Rectal smooth muscle tissue (tissue), 1 donor: ENCODE data around the gene PELI2.

Experiments
- H3K27ac ChIP-seq: one replicate; pipeline ENCODE4 v1.7.0; 2013; ENCODE audit warnings: low read depth, low read length, inconsistent platforms
- H3K27me3 ChIP-seq: one replicate; pipeline ENCODE4 v1.7.0; 2013; ENCODE audit warnings: low read length; ENCODE audit not compliant: control insufficient read depth, insufficient read depth
- H3K36me3 ChIP-seq: one replicate; pipeline ENCODE4 v1.7.0; 2013; ENCODE audit warnings: low read length; ENCODE audit not compliant: control insufficient read depth, insufficient read depth
- H3K4me1 ChIP-seq: one replicate; pipeline ENCODE4 v1.7.0; 2013; ENCODE audit warnings: low read length; ENCODE audit not compliant: control insufficient read depth, insufficient read depth
- H3K4me3 ChIP-seq: one replicate; pipeline ENCODE4 v1.7.0; 2013; ENCODE audit warnings: low read length
- H3K9ac ChIP-seq: one replicate; pipeline ENCODE4 v1.7.0; 2013; ENCODE audit warnings: low read length

The PELI2 gene

DNA sequence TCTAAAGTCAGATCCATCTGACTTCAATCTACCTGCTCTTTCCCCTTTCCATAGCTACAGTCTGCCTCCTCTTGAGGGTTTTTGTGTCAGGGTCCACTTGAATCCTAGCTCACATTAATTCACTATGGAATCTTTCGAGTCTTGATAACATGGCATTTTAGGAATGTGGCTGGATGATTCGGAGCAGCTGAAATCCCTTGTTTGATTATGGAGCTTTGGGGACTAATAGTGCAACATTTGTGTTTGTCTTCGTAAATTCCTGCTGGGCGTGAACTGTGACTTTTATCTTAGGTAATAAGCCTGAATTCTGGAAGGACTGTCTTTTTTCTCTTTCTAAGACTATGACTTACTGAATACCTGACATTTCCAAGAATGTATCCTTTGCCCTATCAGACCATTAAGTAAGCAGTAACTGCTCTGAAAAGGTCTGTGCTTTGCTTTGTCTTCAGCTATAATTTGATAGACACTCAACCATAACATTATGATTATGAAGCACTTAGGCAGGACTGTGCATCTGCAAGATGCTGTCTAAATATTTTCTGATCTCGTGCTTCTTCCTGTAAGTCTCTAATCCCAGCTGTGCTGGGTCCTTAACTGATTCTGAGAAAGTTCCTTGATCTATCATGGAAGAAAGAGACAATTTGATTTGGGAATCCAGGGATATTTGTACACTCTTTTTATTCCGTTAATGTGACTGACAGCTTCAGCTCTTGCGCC is 19.0 kb upstream of the PELI2 start:
- H3K4me1 ChIP-seq: no peaks in the 10 kb centered on the region
- no peaks in the 10 kb centered on the region for H3K36me3 ChIP-seq
- no peak overlapping the region for H3K4me3 ChIP-seq
- H3K9ac ChIP-seq: no peak overlapping the region
- H3K27me3 ChIP-seq: no peaks in the 10 kb centered on the region
- H3K27ac ChIP-seq: no peak overlapping the region

DNA sequence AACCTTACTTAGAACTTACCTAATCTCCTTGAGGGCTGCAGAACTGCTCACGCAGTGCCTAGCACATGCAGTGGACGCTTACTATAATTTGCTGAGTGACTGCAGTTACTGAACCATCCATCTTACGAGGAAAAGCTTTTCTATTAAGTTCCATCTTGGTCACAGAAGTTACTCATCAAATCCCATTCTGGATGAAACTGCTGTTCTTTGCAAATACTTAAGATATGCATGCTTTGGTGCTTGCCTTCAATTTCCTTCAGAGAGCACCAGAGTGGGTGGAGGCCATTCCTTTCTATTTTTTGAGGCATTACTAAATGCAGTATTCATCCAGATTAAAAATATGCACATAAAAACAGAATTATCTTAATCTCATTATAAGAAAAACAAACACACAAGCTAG is 17.7 kb upstream of the PELI2 start:
- Histone ChIP-seq H3K4me3 (no peak overlapping the region), H3K27me3 (no peaks in the 10 kb centered on the region), H3K4me1 (no peaks in the 10 kb centered on the region), H3K36me3 (no peaks in the 10 kb centered on the region), H3K27ac (no peak overlapping the region), H3K9ac (no peak overlapping the region)

DNA sequence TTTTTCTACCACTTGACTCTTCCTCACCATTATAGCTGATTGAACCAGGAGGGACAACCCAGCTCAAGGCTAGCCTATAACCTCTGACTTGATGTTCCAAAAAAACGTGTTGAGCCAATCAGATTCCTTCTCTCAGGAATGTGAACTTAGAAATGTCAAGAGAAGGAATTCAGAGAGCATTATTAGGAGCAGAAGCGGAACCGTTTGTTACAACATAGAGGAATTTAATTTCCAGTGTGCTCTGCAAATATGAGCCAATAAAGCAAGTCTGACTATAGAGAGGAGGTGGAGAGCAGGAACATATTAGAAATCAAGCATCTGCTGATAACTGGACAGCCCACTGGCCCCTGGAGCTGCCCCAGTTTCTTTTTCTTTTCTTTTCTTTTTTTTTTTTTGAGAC is 15.3 kb upstream of the PELI2 start:
- no peaks in the 10 kb centered on the region for H3K36me3 ChIP-seq
- no peaks in the 10 kb centered on the region for H3K4me1 ChIP-seq
- H3K4me3 ChIP-seq: no peak overlapping the region
- H3K27me3 ChIP-seq: no peaks in the 10 kb centered on the region
- no peak overlapping the region for H3K27ac ChIP-seq
- no peak overlapping the region for H3K9ac ChIP-seq

DNA sequence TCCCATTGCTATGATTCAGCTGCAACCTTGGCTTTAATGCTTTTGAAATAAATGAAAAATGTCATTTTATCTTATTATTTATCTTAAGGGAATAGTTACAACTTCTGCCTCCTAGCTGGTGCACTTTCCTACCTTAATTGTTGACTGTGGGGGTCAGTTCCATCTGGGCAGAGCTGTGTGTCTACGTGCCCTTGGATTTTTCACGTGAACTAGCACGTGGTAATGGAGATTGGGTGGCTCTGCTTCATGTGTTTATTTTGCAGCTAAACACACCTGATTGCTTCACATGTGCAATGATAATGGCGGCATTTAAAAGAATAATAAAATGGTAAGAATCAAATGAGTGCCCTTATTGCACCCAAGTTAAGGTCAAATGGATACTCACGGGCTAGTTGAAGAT is 10.6 kb upstream of the PELI2 start:
- H3K27me3 ChIP-seq: no peaks in the 10 kb centered on the region
- H3K4me1 ChIP-seq: no peaks in the 10 kb centered on the region
- no peak overlapping the region for H3K4me3 ChIP-seq
- no peaks in the 10 kb centered on the region for H3K36me3 ChIP-seq
- no peak overlapping the region for H3K9ac ChIP-seq
- H3K27ac ChIP-seq: no peak overlapping the region

DNA sequence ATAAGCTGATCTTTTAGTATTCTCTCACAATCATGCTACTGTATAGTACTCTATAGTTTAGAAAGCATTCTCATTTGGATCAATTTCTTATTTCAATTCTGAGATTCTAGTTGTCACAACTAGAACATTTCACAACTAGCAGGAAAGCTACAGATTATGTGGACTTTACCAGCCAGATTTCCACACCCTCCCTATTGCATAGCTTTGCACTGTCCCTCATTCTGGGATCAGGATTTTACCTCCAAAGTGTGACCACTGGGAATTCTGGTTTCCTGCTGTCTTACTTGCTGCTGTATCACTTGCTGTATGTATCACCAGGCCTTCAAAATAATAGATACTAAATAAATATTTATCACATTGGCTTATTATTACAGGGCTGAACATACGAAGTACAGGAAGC is 10.2 kb upstream of the PELI2 start:
- Histone ChIP-seq H3K36me3 (no peaks in the 10 kb centered on the region), H3K9ac (no peak overlapping the region), H3K27ac (no peak overlapping the region), H3K4me3 (no peak overlapping the region), H3K27me3 (no peaks in the 10 kb centered on the region), H3K4me1 (no peaks in the 10 kb centered on the region)

DNA sequence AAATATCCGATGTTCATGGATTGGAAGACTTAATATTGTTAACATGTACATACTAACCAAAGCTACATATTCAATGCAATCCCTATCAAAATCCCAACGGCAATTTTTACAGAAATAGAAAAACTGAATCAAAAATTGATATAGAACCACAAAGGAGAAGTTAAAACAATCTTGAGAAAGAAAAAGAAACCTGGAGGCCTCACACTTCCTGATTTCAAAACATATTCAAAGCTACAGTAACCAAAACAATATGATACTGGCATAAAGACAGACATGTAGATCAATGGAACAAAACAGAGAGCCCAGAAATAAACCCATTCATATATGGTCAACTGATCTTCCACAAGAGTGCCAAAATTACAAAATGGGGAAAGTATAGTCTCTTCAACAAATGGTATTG is 5.4 kb upstream of the PELI2 start:
- Histone ChIP-seq H3K27me3 (no peaks in the 10 kb centered on the region), H3K9ac (no peak overlapping the region), H3K36me3 (no peaks in the 10 kb centered on the region), H3K4me1 (peaks cover 3% of the 10 kb centered on the region), H3K27ac (no peak overlapping the region), H3K4me3 (no peak overlapping the region)

DNA sequence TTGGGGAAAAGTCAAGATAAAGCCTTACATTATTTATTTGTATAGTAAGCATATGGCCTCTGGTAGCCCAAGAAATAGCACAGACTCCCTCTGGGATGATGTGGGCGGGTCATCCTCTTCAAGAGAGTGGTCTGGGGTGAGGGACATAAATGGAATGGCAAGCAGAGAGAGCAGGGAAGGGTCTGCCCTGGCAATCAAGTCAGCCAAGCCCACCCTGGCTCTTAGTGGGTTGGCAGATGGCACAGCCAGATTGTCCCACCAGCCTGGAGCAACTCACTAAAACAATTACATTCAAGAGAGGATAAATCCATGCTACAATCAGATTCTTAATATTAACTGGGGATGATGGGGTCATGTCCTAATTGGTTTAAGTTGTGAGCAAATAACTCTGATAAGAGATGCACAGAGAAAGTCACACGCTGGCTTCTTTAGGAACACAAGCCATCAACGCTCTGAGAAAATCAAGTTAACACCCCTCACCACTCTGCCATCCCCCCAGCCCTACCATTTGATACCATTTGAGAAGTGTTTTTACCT is 2.8 kb upstream of the PELI2 start:
- Histone ChIP-seq H3K9ac (no peak overlapping the region), H3K27ac (no peak overlapping the region), H3K27me3 (no peaks in the 10 kb centered on the region), H3K4me3 (no peak overlapping the region), H3K4me1 (peaks cover 5% of the 10 kb centered on the region), H3K36me3 (no peaks in the 10 kb centered on the region)

DNA sequence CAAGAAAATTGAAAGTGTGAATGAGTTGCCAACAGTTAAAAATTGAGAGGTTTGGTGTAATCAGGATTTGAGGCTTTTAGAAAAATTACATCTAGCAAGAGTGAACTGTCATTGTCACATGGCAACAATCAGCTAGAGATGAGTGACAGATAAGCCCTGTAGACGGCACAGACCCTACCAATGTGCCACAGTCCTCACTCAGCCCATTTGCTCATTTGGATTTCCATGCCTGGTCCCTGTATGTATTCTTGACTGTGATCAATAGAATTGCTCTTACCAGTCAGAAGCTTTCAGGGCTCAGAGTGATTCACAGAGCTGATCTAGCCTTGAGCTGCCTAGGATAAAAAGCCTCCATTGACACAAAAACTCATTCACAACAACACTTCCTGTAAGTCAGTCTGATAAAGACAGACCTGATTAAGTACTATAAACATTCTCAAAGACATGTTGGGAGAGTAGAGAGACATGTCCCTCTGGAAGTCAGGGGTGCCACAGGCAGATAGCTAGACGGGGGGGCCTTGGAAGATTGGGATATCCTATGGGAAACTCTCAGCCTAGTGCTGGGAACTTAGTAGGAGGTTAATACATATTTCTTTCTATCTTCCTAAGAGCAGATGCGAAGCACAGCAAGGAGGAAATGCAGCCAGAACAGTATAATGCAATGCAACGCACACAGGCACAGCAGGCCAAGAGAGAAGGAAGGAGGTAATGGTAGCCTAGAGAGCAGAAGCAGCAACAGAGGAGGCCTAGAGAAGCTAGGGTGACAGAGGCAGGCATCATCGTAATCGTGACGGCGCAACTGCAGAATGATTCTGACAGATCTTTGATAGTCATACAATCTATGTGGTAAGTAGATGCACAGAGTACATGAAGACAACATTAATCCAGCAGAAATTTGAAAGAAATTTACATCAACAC is 2.0 kb upstream of the PELI2 start:
- Histone ChIP-seq H3K4me3 (no peak overlapping the region), H3K27ac (no peak overlapping the region), H3K9ac (no peak overlapping the region), H3K36me3 (no peaks in the 10 kb centered on the region), H3K4me1 (peaks cover 6% of the 10 kb centered on the region), H3K27me3 (no peaks in the 10 kb centered on the region)

DNA sequence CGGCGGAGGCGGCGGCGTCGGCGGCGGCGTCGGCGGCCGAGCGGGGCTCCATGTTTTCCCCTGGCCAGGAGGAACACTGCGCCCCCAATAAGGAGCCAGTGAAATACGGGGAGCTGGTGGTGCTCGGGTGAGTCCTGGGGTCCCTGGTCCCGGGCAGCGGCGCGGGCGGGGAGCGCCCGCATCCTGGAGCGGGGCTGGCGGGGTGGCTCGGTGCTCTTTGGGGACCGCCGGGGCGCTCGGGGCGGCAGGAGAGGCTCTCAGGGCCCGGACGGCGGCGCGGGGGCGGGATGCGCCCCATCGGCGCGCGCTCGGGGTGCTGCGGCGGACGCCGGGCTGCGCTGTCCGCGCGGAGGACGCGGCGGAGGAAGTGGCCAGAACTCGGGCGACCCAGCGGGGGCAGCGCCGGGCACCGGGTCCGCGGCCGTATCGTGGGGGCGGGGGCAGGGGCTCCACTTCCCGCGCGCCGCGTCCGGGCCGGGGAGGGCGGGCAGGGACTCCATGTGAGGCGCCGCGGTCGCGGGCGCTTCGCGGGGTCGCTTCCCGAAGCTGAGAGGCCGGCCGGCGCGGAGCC is 485 bp downstream of the PELI2 start:
- Histone ChIP-seq H3K4me1 (peaks cover 6% of the 10 kb centered on the region), H3K4me3 (peak overlapping the region; percentile 71), H3K27ac (peak overlapping the region; percentile 85), H3K9ac (peak overlapping the region; percentile 62), H3K36me3 (no peaks in the 10 kb centered on the region), H3K27me3 (no peaks in the 10 kb centered on the region)

DNA sequence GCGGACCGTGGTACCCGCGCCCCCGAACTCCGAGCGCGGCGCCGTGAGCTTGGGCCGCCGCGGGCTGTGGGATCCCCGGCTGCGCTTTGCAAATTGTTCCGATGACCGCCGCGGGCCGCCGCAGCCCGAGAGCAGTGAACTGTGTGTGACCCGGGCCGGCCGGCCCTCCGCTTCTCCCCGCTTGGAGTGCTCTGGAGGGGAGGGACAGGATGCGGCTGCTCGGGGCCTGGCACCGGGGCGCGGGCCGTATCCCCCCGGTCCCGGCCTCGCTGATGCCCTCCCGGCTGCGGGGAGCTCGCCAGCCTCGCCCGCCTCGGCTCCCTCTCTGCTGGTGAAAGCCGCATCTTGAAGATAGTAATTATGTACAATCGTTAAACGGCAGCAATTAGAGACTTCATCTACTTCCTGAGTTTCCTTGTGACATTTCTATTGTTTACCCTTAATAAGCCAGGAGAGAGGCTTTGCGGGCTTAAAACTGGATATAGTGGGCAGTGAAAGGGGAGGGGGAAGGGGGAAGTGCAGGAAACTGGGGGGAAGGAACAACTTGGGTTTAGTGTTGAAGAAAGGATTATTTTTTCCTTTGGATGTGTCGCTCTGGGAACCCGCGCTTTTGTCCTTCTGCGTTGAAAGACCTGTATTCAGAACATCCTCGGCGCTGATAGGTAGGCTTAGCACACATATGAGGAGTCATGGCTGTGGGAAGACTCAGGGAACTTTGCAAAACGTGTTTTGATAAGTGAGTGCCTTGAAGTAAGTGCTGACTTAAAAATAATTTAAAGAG is 1.2 kb downstream of the PELI2 start:
- H3K9ac ChIP-seq: peak overlapping the region; percentile 28
- peak overlapping the region; percentile 71 for H3K4me3 ChIP-seq
- H3K27ac ChIP-seq: peak overlapping the region; percentile 79
- no peaks in the 10 kb centered on the region for H3K27me3 ChIP-seq
- no peaks in the 10 kb centered on the region for H3K36me3 ChIP-seq
- H3K4me1 ChIP-seq: peaks cover 6% of the 10 kb centered on the region

DNA sequence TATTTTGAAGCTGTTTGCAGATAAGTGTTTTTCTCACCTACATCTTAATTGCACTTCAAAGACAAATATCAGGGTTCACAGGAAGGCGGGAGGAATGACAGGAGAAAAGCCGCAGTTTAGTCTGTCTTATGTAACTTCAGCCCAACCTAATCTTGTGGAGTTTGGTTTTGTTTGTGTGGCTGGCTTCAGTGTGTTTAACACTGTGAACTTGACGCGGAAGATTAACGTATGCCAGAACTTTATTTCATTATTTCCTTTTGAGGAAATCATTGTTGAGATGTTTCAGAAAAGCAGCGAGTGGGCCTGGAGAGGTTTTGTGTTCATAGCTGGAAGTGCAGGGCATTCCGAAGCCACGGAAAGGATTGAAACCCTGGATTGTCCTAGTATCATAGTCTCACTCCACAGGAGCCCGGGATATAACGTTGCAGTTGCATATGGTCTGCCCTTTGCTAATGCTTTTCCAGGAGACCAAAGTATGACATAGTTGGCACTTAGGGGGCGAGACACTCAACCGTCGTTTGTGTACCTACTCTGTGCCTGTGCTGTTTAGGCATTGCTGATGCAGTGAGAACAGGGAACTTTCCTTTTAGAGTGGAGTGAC is 2.0 kb downstream of the PELI2 start:
- Histone ChIP-seq H3K4me3 (peak overlapping the region; percentile 71), H3K4me1 (peaks cover 6% of the 10 kb centered on the region), H3K27me3 (no peaks in the 10 kb centered on the region), H3K9ac (no peak overlapping the region), H3K36me3 (no peaks in the 10 kb centered on the region), H3K27ac (peak overlapping the region; percentile 0)
